Placental pericyte (primary cell): Measurements from ENCODE around the gene ERVH48-1. TPM values are rescaled to one million over a fixed set of nuclear protein-coding genes. Genes with fewer than 3 reads are reported as not detected.

ENCODE experiments used
- small RNA-seq: library from RNA; depleted of rRNA; stranded (forward); fragments of <200 nt; gene quantifications from one replicate; pipeline ENCODE3, GENCODE V24; 2012; ENCODE audit warnings: low replicate concordance
- total RNA-seq: library from RNA; depleted of rRNA; stranded (reverse); fragments of >200 nt; gene quantifications from 2 replicates; pipeline ENCODE4 v1.2.3, GENCODE V29; 2012

ERVH48-1 gene
- 0.22 TPM in 1 of 2 replicates, not detected in the other for total RNA-seq

DNA sequence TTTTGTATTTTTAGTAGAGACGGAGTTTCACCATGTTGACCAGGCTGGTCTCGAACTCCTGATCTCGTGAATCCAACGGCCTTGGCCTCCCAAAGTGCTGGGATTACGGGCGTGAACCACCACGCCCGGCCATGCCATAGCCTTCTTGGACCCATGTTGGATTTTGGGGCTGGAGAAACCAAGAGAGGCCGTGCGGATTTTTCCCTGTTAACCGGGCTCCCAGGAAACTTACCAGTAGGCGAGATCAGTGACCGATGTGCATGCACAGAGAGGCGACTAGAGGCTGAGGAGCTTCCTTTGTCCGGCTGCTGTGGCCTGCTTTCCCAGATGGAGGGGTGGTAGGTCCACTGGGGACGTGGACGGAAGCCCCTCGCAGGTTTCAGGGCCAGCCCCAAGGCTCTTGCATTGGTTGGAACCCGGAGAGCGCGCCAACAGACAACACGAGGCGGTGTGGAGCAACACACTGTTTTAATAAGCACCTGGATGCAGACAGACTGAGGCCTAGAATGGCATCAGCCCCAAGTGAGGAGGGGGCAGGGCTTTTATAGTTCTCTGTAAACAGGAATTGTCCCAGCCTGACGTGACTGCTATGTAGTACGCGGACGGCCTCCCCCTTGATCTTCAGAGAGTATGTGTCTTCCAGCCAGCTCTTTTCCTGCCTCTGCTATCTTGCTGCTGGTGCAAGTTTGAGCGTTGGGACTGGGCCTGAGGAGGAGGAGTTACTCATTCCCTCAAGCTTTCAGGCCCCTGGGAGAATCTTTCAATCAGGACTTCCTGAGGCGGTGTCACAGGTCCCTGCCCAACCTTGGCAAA is at the start of gene ERVH48-1:
Gene ERVH48-1 (minus strand): TSS at position 517 of the 813 bp plus-strand sequence. CDS start 6,624 bp downstream, outside the sequence.

GRCh38 chr21:42973991-42974831 is 48.8 kb upstream of the ERVH48-1 start, which contains the start of gene PKNOX1:
Gene PKNOX1 (plus strand): TSS chr21:42974562. CDS start chr21:43004382, 29,820 bp downstream.

GRCh38 chr21:42892931-42893755 is 32.3 kb downstream of the ERVH48-1 start, which contains the start of gene NDUFV3:
Gene NDUFV3 (plus strand): TSS chr21:42893309. CDS start chr21:42893334, 25 bp downstream.

DNA sequence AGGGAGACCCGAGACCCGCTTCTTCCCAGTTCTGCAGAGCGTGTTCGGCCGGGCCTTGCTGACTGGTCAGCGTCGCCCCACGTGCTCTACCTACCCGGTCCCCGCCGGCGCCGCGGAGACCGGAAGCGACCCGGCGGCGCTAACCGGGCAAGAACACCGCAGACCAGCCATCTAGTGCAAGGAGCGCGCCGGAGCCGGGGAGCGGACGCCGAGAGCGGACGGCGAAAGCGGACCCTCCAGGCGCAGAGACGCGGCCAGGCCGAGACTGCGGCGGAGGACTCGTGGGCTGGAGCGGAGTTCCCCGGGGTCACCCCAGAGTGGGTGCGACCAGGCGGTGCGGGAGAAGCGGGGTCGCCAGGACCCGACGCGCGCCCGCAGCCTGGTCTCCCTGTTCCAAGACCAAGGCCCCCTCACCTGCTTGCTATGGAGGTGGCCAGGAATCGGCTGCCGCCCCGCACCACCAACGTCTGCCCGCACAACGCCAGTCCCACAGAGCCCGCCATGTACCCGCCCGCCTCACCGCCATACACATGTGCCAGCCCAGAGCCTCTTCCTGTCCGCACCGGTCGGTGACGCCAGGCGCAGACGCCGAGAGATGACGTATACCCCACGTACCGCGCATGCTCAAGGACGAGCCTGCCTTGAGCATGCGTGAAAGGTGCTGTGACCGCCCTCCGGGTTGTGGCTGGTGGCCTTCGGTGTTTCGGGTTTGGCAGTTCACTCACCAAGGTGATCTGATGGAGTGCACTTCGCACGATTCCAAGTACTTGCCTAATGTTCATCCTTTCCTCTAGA is 46.2 kb downstream of the ERVH48-1 start, which contains the start of gene WDR4:
Gene WDR4 (minus strand): TSS at position 547 of the 795 bp plus-strand sequence. CDS start 44 bp downstream, at position 503.

Small RNA genes lying within 50 kb of the gene (small RNA-seq; reads per million reads assigned to genes)
- not detected for gene MIR5692B

Other genes with a start within 250 kb of the ERVH48-1 start
- gene WDR4, start 46.1 kb downstream of the ERVH48-1 start, total RNA-seq: 17.3 and 25.1 TPM in 2 replicates
- gene NDUFV3, start 32.3 kb downstream of the ERVH48-1 start, total RNA-seq: 41.8 and 72.4 TPM in 2 replicates
- 18.4 and 25.2 TPM in 2 replicates for gene PKNOX1, start 48.9 kb upstream of the ERVH48-1 start, total RNA-seq
- 74.6 and 101 TPM in 2 replicates for gene CBS, start 150.2 kb upstream of the ERVH48-1 start, total RNA-seq
- 42.5 and 47.7 TPM in 2 replicates for gene U2AF1, start 181.9 kb upstream of the ERVH48-1 start, total RNA-seq
- not detected in 2 replicates for gene CRYAA, start 243.4 kb upstream of the ERVH48-1 start, total RNA-seq